Epithelial cell of proximal tubule (primary cell): ENCODE data around the gene PLCH2. TPM values are rescaled to one million over a fixed set of nuclear protein-coding genes. Genes with fewer than 3 reads are reported as not detected.
A peak's percentile ranks its signal among the peaks of the same experiment; 100 is the strongest.

Source experiments
- DNase-seq: peaks from one replicate; pipeline ENCODE4 v3.0.0-alpha.2; 2011; ENCODE audit warnings: low read depth
- H3K4me3 ChIP-seq: 2 replicates; pipeline ENCODE4 v1.5.1; 2011; ENCODE audit warnings: low read depth, mild to moderate bottlenecking, low read length
- total RNA-seq: library from RNA; depleted of rRNA; stranded (reverse); fragments of >200 nt; gene quantifications from 2 replicates; pipeline ENCODE4 v1.2.3, GENCODE V29; 2015
- TF ChIP-seq, protein P1 (sequence below): conservative IDR thresholded peaks from 2 replicates; pipeline ENCODE4 v1.5.1; 2012; ENCODE audit warnings: low read depth, mild to moderate bottlenecking, low read length

PLCH2 gene
- total RNA-seq, 1 donor from 2014 or later = 0.12 TPM

- DNase-seq = no peak
- H3K4me3 ChIP-seq = no peak overlapping the region
- TF ChIP-seq, protein P1, sequence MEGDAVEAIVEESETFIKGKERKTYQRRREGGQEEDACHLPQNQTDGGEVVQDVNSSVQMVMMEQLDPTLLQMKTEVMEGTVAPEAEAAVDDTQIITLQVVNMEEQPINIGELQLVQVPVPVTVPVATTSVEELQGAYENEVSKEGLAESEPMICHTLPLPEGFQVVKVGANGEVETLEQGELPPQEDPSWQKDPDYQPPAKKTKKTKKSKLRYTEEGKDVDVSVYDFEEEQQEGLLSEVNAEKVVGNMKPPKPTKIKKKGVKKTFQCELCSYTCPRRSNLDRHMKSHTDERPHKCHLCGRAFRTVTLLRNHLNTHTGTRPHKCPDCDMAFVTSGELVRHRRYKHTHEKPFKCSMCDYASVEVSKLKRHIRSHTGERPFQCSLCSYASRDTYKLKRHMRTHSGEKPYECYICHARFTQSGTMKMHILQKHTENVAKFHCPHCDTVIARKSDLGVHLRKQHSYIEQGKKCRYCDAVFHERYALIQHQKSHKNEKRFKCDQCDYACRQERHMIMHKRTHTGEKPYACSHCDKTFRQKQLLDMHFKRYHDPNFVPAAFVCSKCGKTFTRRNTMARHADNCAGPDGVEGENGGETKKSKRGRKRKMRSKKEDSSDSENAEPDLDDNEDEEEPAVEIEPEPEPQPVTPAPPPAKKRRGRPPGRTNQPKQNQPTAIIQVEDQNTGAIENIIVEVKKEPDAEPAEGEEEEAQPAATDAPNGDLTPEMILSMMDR = no peak
Observed at GRCh38 chr1:2553871-2554620, 78.0 kb downstream of the PLCH2 start.

- H3K4me3 ChIP-seq = no peak overlapping the region
- DNase-seq = no peak
- TF ChIP-seq, protein P1 = peak; percentile 64
Observed at GRCh38 chr1:2554621-2555387, 78.7 kb downstream of the PLCH2 start.

Other genes with a start within 250 kb of the PLCH2 start
- 13.5 and 20.2 TPM in 2 replicates for gene SKI, start 248.0 kb upstream of the PLCH2 start, total RNA-seq
- gene MORN1, start 84.7 kb upstream of the PLCH2 start, total RNA-seq = 3.2 and 8.1 TPM in 2 replicates
- gene RER1, start 84.4 kb upstream of the PLCH2 start, total RNA-seq = 114 and 185 TPM in 2 replicates
- gene PEX10, start 63.7 kb upstream of the PLCH2 start, total RNA-seq = 26.5 and 44.1 TPM in 2 replicates
- 29.8 and 36.0 TPM in 2 replicates for gene PANK4, start 50.3 kb downstream of the PLCH2 start, total RNA-seq
- gene HES5, start 54.0 kb downstream of the PLCH2 start, total RNA-seq = 0.14 TPM in 1 of 2 replicates, not detected in the other
- 2.7 and 5.8 TPM in 2 replicates for gene TNFRSF14, start 80.1 kb downstream of the PLCH2 start, total RNA-seq
- gene PRXL2B, start 110.5 kb downstream of the PLCH2 start, total RNA-seq = 35.4 and 72.2 TPM in 2 replicates
- gene MMEL1, start 156.7 kb downstream of the PLCH2 start, total RNA-seq = not detected in 2 replicates